GM18526 (cell line): ENCODE results near the gene GUSB.

ENCODE experiments used
- POLR2A ChIP-seq: IDR thresholded peaks from 3 replicates; pipeline ENCODE4 v1.6.1; 2011; ENCODE audit not compliant: insufficient read length; ENCODE audit errors: extremely low read depth

Gene GUSB

GRCh38 chr7:65981965-65982792 is at the start of gene GUSB:
GUSB (minus strand) TSS chr7:65982213; CDS start chr7:65982183, 30 bp downstream.
- peak; percentile 80 for TF ChIP-seq POLR2A

GRCh38 chr7:66016131-66016461 is 34.1 kb upstream of the GUSB start:
- TF ChIP-seq POLR2A, result no peak

GRCh38 chr7:66015440-66016130 is 33.6 kb upstream of the GUSB start:
- TF ChIP-seq POLR2A, result no peak

DNA sequence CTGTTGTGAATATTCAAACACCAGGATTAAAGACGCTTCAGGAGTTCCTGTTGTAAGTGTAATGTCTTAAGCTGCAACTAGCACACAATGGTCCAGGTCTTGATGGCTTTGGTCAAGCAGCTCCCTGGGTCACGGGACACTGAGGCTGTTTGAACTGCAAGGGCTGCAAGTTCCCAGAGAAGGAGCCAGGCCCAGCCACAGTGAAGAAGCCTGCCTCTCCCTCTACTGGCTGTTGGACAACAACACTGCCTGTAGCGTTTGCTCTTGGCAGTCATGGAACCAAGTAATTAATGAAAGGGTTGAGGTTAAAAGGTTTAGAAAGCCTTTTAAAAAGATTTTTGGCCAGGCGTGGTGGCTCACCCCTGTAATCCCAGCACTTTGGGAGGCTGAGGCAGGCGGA is 31.9 kb upstream of the GUSB start:
- no peak for TF ChIP-seq POLR2A

DNA sequence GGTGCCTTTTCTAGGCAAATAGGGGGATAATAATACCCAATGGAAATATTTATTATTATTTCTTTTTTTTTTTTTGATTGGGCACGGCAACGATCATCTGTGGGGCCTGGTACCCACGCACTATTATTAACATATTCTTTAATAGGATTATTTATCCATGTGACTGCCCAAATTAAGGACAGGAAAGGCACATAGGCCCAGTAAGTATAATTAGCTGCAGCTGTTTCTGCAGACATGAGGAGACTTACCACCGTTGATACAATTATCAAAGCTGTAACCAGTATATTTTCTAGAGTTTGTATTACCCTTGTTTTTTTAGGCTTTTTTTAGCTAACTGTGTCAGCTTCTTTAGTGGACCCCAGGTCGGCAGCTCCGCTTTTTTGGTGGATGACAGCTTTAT is 25.2 kb upstream of the GUSB start:
- TF ChIP-seq POLR2A, result no peak

DNA sequence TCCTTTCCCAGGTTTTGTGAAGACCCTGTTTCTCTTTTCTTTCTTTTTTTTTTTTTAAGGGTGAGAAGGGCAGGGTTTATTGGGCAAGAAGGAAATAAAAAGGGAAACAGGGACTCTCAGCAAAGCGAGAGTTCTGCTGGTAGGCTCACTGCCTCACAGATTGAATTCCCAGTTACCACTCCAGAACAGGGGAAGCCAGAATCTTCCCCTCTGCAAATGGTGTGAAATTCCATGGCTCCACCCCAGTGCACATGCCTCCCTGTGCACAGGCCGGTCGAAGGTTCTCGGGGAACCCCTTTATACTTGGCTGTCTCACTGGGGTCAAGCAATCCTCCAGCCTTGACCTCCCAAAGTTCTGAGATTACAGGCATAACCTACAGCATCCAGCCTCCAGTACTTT is 10.5 kb upstream of the GUSB start:
- no peak for TF ChIP-seq POLR2A

DNA sequence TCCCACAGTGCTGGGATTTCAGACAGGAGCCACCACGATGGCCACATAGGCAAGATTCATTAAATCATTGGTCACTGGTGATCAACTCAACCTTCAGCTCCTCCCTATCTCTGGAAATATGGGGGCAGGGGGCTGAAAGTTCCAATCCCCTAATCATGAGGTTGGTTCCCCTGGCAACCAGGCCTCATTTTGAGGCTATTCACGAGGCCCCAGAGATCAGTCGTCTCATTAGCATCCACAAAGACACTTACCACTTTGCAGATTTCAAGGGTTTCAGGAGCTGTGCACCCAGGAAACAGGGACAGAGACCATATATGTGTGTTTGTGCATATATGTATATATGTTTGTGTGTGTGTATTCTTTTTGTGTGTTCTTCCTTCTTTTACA is 7.7 kb upstream of the GUSB start:
- TF ChIP-seq POLR2A, result no peak

DNA sequence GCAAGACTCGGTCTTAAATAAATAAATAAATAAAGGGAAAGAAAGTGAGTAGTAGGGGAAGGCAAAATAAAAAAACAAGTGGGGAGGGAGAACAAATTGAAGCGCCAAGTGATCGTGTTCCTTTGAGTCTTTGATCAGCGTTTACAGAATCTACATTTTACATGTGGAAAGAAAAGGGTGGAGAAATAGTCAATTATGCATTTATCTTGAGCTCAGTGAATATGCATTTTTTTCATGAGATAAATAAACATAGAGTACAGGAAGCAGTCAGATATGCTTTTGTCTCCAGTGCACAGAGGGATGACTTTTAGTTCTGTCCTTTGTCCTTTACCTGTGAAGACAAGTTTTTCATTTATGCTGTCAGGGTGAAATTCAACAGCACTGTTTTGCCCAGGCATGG is 6.1 kb upstream of the GUSB start:
- no peak for TF ChIP-seq POLR2A

DNA sequence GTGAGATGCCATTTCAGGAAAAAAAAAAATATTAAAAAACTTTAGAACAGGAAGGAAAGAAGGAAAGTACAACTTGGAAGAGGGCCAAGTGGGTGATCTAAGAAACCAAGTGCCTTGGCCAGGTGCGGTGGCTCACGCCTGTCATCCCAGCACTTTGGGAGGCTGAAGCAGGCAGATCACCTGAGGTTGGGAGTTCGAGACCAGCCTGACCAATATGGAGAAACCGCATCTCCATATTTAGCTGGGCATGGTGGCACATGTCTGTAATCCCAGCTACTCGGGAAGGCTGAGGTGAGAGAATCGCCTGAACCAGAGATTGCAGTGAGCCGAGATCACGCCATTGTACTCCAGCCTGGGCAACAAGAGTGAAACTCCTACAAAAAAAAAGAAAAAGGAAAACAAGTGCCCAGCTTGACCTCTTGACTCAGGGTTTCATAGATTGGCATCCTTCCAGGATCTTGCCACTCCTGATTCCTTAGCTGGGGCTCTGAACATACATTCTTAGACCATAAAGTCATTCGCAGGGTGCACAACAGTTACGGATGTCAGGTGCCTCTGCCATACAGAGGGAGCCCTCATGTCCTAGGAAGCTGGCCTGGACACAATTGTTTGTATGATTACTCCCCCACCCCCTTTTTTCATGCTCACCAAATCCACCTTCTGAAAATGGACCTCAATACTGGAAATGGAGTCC is 2.1 kb upstream of the GUSB start:
- TF ChIP-seq POLR2A, result no peak

- peak; percentile 48 for TF ChIP-seq POLR2A
Measured at GRCh38 chr7:65980478-65981250, 1.3 kb downstream of the GUSB start.

DNA sequence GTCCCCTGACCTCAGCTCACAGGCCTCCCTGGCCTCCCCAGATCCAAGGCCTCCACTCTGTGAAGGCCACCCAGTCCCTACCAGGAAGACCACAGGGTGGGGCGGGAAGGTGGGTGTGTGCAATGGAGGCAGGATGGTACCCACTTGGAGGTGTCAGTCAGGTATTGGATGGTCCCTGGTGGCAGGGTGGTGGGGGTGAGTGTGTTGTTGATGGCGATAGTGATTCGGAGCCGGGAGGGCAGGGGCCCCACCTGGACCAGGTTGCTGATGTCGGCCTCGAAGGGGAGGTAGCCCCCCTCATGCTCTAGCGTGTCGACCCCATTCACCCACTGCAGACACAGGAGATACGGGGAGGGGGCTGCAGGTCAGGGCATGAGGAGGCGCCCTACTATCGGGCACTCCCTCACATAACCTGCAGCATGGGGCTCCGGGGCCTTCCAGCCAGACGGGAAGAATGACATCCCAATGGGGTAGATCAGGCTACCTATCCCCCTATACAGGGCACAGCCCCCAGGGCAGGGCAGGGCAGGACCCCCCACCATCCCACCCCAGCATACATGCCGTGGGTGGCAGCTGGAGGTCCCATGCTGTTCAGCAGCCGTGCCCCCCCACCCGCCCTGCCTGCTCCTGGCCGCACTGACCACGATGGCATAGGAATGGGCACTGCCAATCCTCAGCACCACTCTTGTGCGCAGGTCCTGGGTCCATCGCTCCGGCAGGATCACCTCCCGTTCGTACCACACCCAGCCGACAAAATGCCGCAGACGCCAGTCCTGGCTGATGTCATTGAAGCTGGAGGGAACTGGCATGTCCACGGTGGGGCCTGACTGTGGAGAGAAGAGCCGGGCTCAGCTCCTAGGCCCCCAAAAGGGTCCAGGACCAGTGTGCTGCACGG is 2.2 kb downstream of the GUSB start:
- TF ChIP-seq POLR2A, result no peak

DNA sequence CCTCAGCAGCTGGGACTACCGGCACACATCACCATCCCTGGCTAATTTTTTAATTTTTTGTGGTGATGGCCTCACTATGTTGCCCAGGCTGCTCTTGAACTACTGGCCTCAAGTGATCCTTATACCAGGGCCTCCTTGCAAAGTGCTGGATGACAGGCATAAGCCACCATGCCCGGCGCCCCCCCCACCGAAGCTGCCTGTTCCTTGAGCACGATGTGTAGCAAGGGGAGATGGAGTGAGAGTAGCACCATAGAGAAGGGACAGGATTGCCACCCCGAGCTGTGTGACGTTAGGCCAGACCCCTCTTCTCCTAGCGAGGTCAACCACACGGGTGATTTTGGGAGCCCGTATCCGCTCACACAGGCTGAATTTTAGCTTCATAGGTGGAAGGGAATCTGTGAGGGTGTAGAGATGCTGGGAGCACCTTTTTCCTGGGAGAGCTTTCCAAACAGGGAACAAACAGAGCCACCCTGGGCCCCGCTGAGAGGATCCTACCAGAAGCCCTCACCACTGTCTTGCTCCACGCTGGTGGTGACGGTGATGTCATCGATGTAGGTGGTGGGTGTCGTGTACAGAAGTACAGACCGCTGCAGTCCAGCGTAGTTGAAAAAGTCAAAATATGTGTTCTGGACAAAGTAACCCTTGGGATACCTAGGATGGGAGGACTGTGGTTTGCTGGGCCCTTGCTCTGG is 3.0 kb downstream of the GUSB start:
- no peak for TF ChIP-seq POLR2A

GRCh38 chr7:65976659-65977196 is 5.3 kb downstream of the GUSB start:
- no peak for TF ChIP-seq POLR2A
